Measurements from ENCODE around the gene SBF2.
A peak's percentile ranks its signal among the peaks of the same experiment; 100 is the strongest.

The SBF2 gene

GRCh38 chr11:9927670-9928069 lies 366.3 kb downstream of the SBF2 start:
- TF ChIP-seq CTCF (IDR thresholded peaks at IDR 0.05; ENCODE audit: low read depth, low read length): no peak
- in situ Hi-C loops (cut with HindIII; ENCODE audit: low sequenced_read_pairs): no loop called here
- DNase-seq (ENCODE audit: low read depth, low spot score): no peak
- H3K4me3 ChIP-seq (ENCODE audit: low read depth, low read length): no peak overlapping the region

GRCh38 chr11:9923280-9923679 lies 370.7 kb downstream of the SBF2 start:
- DNase-seq (ENCODE audit: low read depth, low spot score): no peak
- no peak for TF ChIP-seq CTCF (IDR thresholded peaks at IDR 0.05; ENCODE audit: low read depth, low read length)
- in situ Hi-C loops (cut with HindIII; ENCODE audit: low sequenced_read_pairs): no loop called here
- H3K4me3 ChIP-seq (ENCODE audit: low read depth, low read length): no peak overlapping the region

- no peak for DNase-seq (ENCODE audit: low read depth, low spot score)
- in situ Hi-C loops (cut with HindIII; ENCODE audit: low sequenced_read_pairs): no loop called here
- no peak for TF ChIP-seq CTCF (IDR thresholded peaks at IDR 0.05; ENCODE audit: low read depth, low read length)
These were observed 371.2 kb downstream of the SBF2 start for GRCh38 chr11:9922806-9923205.

GRCh38 chr11:9916480-9916879 lies 377.5 kb downstream of the SBF2 start:
- in situ Hi-C loops (cut with HindIII; ENCODE audit: low sequenced_read_pairs): no loop called here
- TF ChIP-seq CTCF (IDR thresholded peaks at IDR 0.05; ENCODE audit: low read depth, low read length): no peak
- DNase-seq (ENCODE audit: low read depth, low spot score): no peak
- no peak overlapping the region for H3K4me3 ChIP-seq (ENCODE audit: low read depth, low read length)

More at GRCh38 chr11:9922806-9923205, 371.2 kb downstream of the SBF2 start:
- H3K4me3 ChIP-seq (ENCODE audit: low read depth, low read length): no peak overlapping the region

GRCh38 chr11:9914064-9914463 lies 380.0 kb downstream of the SBF2 start:
- H3K4me3 ChIP-seq (ENCODE audit: low read depth, low read length): no peak overlapping the region
- no peak for DNase-seq (ENCODE audit: low read depth, low spot score)
- no peak for TF ChIP-seq CTCF (IDR thresholded peaks at IDR 0.05; ENCODE audit: low read depth, low read length)
- in situ Hi-C loops (cut with HindIII; ENCODE audit: low sequenced_read_pairs): no loop called here

- H3K4me3 ChIP-seq (ENCODE audit: low read depth, low read length): no peak overlapping the region
- peak; percentile 87 for DNase-seq (ENCODE audit: low read depth, low spot score)
- in situ Hi-C loops (cut with HindIII; ENCODE audit: low sequenced_read_pairs): no loop called here
- no peak for TF ChIP-seq CTCF (IDR thresholded peaks at IDR 0.05; ENCODE audit: low read depth, low read length)
These were observed 387.8 kb downstream of the SBF2 start for GRCh38 chr11:9905960-9906791.

All from astrocyte of the spinal cord (primary cell).